Hepatocyte (in vitro differentiated cells): Measurements from ENCODE around the gene COA4.

ENCODE experiments used
- EZH2 ChIP-seq: fragments of 200-600 bp; sonication (generic); IDR thresholded peaks from 2 replicates; pipeline ENCODE4 v1.6.1; 2016; ENCODE audit warnings: antibody characterized with exemption, mild to moderate bottlenecking, borderline replicate concordance
- EZH2phosphoT487 ChIP-seq: fragments of 200-600 bp; sonication (generic); IDR thresholded peaks from one replicate; pipeline ENCODE4 v1.6.1; 2018; ENCODE audit warnings: antibody characterized with exemption, mild to moderate bottlenecking, low read depth, moderate library complexity; ENCODE audit not compliant: unreplicated experiment, severe bottlenecking
- TF ChIP-seq, protein P1 (sequence below): fragments of 200-600 bp; sonication (generic); IDR thresholded peaks from 2 replicates; pipeline ENCODE4 v1.5.1; 2016; ENCODE audit warnings: antibody characterized with exemption, mild to moderate bottlenecking; ENCODE audit not compliant: poor library complexity

DNA sequence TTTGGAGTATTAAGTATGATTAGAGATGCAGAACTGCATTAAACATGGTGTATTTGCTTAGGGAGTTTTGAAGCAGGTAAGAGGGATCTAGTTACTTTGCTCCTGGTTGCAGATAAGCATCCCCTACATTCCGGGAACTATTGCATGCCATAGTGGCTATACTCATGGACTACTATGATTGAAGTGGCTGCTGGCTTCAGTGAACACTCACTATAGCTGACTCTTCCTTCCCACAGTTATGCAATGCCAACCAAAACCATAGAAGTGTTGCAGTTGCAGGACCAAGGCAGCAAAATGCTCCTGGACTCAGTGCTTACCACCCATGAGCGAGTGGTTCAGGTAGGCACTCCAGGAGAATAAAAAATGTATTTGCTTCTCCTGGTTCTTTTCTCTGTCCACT, 17.0 kb downstream of the COA4 start:
- TF ChIP-seq, protein P1, sequence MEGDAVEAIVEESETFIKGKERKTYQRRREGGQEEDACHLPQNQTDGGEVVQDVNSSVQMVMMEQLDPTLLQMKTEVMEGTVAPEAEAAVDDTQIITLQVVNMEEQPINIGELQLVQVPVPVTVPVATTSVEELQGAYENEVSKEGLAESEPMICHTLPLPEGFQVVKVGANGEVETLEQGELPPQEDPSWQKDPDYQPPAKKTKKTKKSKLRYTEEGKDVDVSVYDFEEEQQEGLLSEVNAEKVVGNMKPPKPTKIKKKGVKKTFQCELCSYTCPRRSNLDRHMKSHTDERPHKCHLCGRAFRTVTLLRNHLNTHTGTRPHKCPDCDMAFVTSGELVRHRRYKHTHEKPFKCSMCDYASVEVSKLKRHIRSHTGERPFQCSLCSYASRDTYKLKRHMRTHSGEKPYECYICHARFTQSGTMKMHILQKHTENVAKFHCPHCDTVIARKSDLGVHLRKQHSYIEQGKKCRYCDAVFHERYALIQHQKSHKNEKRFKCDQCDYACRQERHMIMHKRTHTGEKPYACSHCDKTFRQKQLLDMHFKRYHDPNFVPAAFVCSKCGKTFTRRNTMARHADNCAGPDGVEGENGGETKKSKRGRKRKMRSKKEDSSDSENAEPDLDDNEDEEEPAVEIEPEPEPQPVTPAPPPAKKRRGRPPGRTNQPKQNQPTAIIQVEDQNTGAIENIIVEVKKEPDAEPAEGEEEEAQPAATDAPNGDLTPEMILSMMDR: no peak
- TF ChIP-seq EZH2 (no peak), EZH2phosphoT487 (no peak)
